IPS DF 19.7 (cell line): ENCODE results near the gene BNIP5.

Source experiments
- DNase-seq: peaks from one replicate; pipeline ENCODE4 v3.0.0-alpha.2; 2013; ENCODE audit warnings: low read depth, low spot score

Gene BNIP5, protein sequence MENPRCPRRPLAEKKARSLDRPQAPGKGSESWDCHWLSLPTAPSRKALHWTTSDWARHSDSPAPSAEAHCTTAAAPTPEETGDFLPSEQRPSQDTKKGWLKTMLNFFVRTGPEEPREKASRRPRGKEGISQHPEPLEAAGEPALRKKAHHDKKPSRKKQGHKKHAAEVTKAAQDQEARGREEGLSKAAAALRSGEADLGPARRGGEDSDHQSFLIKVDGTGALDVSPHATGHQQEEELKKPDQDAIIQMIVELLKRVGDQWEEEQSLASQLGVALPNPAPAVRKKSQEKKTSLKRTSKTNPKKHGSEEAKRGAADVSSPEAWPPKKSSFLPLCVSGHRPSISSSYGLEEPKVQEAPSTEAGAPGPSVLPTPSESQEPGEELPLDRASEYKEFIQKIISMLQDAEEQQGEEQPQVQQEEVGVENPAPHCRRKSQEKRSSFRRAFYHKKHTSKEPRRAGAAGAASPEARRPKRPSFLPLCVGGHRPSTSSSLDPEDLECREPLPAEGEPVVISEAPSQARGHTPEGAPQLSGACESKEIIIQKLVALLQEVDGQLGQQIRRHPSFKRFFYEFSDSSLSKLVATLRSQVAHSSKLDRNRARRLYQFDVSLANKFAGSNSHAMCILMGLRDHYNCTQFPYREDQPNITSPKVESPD

GRCh38 chr6:36336779-36337241 is at the start of gene BNIP5:
Gene BNIP5, minus strand, starts transcription at chr6:36336888. Its CDS starts 6,198 bp downstream, at chr6:36330690.
- DNase-seq = no peak

DNA sequence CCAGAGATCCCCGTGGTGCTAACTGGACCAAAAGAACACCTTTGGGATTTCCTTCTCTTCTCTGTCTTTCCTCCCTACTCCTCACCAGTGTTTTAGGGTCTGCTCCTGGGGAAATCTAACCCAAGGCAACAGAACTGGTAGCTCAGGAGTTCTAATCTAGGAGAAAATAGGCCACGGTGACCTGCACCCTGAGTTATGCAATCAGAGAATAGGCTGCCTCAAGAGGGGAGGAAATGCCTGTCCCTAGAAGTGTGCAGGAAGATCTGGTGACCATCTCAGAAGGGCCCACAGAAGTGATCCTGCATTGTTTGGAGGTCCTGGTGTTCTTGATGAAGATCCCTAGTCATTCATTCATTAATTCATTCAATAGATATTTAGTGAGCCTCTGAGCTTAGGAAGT is 47.4 kb upstream of the BNIP5 start:
- no peak for DNase-seq

DNA sequence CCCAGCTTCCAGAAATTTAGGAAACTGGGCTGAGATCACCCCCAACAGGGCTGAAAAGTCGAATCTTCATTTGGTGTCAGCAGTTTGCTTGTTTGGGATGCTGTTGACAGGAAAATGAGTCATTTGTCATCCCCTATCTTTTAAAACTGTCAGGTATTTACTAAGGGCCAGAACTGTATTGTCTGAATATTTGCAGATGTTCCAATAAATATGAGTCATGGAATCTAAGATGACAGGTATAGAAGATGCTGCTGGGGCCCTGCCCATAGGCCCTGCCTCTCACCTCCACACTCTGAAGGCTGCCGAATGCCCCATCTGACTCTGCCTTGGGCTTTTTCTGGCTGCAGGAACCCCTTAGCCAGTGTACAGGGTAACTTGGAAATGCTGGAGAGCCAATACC is 46.9 kb upstream of the BNIP5 start:
- DNase-seq = no peak

DNA sequence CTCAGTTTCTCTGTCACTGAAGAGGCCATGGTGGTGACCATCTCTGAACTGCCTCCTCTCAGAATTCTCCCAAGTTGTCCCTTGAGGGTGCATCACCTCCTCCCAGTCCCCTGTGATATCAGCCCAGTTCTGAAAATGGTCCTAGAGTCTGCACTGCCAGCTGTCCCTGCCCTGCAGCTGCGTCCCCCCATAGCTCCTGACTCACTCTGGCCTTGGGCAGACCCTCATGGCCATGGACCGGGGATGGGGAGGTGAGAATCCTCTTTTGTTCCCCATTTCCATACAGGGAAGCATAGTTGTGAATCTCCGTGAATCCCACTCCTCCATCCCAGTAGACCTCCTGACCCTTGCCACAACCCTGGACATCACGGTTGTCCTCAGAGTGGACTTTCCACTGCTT is 46.3 kb upstream of the BNIP5 start:
- DNase-seq = no peak

DNA sequence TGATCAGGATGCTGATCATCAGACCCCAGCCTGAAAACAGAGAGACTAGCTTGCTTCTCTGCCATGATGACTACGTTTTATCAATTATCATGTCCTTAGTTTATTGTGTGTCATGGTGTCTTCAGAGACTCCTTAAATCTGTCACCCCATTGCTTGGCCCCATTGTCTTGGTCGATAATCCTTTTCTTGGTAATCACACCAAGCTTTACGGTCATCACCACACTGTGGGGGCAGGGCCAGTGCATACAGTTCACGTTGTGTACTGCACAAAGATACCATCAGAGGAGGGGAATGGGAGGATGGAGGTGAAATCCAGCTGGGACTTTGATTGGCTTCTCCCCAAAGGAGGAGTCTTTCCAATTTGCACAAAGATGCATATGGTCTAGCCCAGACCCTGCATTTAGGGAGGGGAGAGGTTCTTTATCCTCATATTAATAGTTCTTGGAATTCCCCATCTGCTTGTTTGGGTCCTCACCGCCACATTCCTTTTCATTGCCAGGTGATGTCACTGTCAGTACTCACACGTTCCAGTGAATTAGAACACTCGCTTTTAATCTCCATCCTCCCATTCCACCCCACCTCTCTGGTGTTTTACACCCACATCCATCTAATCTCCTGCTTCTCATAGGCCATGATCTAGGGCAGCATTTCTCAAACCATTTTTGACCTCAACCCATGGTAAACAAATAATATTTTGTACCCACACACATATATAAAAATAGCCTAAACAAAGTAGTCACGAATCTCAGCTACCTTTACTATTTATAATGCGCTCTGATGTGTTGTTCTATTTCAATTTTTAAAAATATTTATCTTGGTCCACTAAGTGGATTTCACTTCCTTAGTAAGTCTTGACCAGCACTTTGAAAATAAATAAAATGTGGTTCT is 45.1 kb upstream of the BNIP5 start:
- DNase-seq = no peak

DNA sequence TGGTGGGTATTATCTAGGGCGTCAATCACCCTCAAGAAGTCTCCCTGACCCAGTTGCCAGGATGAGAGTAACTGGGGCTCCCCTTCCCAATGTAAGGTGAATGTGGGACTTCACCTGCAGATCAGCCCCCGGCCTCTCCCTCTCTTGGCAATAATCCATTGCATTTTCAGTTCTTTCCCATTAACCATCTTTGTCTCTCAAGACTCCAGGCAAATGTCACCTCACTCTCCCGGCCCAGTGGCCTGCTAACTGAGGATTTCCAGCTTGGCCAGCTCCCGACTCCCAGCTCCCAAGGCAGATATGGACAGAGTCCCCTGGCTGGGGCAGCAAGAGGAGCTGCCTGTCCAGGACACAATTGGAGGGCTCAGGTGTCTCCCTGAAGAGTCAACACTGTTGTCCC is 43.5 kb upstream of the BNIP5 start:
- DNase-seq = no peak

DNA sequence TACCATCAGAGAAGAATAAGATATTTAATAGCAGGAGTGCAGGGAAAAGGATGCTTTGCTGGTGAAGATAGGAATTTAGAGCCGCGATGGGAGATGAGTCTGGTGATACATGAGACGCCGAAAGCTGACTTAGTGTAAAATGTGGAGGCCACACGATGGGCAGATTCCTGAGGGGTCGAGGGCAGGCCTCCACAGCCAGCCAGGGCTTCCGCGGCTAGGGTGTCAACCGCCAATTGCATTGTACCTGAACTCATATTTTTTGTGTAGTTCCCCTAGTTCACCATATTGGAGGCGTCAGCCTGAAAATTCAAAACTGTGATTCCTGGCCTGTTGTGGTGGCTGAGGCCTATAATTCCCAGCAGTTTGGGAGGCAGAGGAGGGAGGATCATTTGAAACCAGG is 42.2 kb upstream of the BNIP5 start:
- no peak for DNase-seq

- DNase-seq = no peak
Measured at GRCh38 chr6:36378243-36378920, 41.7 kb upstream of the BNIP5 start.

DNA sequence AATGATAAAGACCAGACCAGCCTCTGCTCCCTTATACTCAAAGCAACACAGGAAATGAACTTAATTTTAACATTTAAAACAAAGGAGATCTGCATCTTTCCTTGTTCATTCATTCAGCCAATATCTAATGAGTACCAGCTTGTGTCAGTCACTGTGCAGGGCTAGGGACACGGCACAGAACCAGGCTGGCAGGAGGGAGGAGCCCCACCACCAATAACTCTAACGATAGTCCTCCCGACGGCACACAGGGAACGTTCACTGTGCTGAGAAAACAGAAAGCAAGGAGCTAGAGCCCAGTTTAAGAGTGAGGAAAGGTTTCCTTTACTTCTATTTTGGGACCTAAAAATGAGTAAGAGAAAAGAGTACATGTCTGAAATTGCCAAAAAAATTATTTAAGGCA is 40.9 kb upstream of the BNIP5 start:
- no peak for DNase-seq

DNA sequence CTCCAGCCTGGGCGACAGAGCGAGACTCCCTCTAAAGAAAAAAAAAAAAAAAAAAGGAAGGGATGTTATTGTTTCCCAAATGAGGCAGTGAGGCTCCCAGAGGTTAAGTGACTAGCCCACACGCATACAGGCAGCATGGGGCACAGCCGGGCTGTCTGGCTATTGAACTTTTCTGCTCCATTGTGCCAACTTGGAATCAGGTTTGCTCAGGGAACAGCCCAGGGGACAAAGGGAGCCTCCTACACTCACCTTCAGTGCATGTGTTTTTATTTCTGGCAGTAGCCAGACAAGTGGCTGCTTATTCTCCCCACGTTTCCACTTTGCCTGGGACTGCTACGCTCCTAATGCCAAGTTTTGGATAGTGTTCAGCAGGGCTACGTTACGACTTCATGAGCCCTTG is 40.1 kb upstream of the BNIP5 start:
- DNase-seq = no peak

DNA sequence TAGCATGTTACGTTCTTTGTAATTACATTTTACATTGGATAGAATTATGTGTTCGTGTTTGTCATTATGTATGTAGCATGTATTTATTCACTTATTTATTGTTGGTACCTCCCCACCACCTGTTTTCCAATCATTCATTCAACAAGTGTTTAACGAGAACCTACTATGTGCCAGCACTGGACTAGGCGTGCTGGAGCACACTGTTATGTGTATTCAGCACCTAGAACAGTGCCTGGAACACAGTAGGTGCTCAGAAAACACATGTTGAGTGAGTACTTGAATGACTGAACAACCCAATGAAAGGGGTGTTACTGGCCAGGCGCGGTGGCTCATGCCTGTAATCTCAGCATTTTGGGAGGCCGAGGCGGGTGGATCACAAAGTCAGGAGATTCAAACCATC is 39.5 kb upstream of the BNIP5 start:
- DNase-seq = no peak

DNA sequence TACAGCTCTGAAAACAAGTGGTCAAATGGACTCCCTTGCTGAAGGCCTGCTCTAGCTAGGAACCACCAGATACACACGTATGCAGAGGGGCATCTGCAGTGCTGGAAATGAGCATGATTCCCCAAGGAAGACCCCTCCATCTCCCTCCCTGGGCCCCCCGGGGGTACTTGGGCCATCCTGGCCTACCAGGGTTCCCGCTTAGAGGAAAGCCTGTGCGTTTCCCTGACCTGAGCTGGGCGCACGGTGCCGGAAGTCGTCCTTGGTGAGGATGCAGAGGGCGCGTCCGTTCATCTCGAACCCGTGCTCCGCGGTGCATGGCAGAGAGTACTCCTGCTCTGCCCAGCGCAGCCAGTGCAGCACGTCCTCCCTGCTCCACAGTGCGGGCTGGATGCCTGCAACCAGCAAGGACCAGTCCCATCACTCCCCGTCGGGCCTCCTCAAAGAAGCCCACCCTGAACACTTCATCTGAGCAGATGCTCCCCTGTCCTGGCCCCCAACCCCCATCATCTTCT is 39.0 kb upstream of the BNIP5 start:
- DNase-seq = no peak

DNA sequence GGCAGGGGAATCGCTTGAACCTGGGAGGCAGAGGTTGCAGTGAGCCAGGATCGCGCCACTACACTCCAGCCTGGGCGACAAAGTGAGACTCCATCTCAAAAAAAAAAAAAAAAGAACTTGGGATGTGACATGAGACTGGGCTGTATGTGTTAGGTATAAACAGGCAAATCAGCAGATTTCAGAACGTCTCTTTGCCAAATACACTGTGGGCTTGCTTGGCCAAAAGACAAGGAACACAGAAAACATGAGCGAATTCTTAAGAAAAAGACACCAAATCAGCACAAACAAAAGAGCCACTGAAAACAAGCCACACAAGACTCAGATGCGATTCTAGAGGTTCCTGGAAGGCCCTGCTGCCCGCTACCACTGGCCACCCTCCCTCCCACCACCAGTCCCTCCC is 38.3 kb upstream of the BNIP5 start:
- DNase-seq = no peak

- no peak for DNase-seq
Measured at GRCh38 chr6:36374194-36374593, 37.5 kb upstream of the BNIP5 start.

DNA sequence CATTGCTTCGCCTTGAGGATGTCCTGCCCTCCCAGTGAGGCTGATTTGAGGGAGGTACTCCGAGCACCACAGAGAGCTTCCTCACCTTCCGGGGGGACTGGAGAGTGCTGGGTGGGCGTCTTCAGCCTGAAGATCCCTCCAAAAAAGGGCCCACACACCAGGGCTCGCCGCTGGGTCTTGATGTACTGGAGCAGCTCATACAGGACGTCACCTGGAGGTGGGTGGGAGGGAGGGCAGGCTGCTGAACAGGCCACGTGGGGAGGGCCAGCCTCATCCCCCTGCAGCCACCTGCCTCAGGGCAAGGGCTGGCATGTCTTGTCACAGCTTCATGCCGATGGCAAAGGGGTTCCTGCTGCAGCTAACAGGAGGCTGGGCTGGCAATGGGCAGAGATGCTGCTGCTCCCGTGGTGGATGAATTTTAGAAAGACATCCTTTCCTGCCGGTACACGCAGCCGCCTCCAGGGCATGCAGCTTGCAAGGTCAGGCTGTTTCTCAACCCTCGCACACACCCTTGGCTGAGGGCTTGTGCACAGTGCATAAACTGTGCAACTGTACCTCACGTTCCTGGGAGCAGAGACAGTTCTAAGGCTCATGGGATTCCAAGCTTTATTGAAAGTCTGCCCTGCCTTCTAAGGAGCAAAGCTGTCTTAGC is 36.8 kb upstream of the BNIP5 start:
- DNase-seq = no peak

DNA sequence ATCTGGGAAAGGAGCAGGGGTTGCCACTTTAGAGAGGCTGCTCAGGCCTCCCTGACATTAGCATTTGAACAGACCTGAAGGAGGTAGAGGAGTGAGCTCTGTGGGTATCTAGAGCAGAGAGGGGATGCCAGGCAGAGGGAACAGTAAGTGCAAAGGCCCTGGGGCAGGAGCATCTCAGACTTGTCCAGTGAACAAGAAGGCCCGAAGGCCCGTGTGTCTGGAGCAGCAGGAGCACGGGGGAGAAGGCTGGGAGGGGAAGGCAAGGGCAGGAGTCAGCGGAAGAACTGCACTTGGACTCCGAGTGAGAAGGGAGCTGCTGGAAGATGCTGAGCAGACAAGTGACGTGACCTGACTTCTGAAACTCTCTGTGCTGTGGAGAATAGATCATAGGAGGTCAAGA is 35.4 kb upstream of the BNIP5 start:
- DNase-seq = no peak

DNA sequence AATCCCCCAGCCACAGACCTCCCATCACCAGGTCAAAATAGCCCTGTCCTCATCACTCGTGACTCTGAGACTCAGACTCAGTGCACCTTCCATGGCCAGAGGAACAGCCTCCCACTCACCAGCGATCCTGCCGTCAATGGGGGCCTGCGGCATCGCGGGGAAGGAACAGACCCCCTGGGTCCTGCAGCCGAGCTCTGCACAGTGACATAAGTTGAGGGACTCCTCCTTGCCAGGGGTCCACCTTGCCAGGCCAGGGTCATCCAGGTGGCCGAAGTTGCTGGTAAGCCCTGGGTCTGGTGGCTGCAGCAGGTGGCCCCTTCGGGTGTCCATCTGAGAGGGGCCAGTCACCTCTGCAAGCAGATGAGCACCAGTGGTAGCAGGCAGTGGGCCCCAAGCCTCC is 34.5 kb upstream of the BNIP5 start:
- DNase-seq = no peak

GRCh38 chr6:36370638-36371037 is 34.0 kb upstream of the BNIP5 start:
- no peak for DNase-seq

DNA sequence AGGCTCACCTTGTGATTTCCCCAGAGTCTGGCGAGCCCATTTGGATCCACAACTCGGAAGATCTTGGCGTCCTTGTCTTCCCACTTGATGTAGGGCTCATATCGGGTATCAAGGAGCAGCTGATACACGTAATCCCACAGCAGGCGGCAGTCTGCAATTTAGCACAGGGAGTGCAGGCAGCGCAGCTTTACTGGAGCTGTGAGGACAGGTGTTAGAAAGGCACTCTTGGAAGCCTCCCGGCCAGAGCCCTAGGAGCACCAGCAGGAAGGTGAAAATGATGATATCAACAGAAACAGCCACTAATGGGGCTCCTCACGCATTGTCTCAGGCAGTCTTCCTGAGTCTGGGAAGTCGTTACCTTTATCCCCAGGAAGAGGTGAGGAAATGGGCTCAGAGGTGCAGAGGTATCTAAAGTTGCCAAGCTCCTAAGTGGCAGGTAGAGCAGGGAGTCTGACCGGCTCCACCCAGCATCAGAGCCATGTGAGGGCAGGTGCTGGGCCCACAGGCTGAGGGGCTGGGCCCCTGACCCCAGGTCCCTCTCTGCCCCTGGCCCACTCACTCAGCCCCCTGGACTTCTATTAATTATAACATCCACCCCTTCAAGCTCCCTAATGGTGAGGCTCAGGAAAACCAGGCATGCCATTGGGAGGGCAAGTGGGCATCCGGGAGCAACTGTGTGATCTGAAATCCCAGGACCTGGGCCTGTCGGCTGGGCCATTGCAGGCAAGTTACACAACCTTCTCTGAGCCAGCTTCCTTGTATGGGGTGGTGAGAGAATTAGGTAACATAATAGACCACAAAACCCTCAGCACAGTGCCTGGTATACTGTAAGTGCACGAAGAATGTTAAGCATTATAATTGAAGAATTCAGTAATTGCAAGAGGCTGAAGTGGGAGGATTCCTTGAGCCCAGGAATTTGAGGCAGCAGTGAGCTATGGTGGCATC is 32.5 kb upstream of the BNIP5 start:
- DNase-seq = no peak

GRCh38 chr6:36368421-36368820 is 31.7 kb upstream of the BNIP5 start:
- no peak for DNase-seq
